ENCODE results near the gene CLASP2.
A peak's percentile ranks its signal among the peaks of the same experiment; 100 is the strongest.
"Not testable (repeated sequence)": the region's sequence is repeated elsewhere in the genome, so short reads cannot be mapped to it uniquely, and the experiment has no call there.

Gene CLASP2

GRCh38 chr3:33682770-33683169 is 35.3 kb downstream of the CLASP2 start:
- DNase-seq = no peak

DNA sequence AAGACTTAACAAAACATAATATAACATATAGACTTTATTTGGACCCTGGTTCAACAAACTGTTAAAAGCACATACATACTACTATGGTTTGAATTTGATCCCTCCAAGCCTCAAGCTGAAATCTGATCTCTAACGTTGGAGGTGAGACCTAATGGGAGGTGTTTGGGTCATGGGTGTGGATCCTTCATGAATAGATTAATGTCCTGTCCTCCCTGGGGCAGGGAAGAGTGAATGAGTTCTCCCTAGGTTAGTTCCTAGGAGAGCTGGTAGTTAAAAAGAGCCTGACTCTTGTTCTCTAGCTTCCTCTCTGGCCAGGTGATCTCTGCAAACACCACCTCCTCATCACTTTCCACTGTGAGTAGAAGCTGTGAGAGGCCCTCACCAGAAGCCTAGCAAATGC is 36.4 kb downstream of the CLASP2 start:
- no peak for DNase-seq

GRCh38 chr3:33678073-33678472 is 40.0 kb downstream of the CLASP2 start:
- no peak for DNase-seq

GRCh38 chr3:33673436-33673835 is 44.6 kb downstream of the CLASP2 start:
- not testable (repeated sequence) for DNase-seq

GRCh38 chr3:33668618-33669017 is 49.4 kb downstream of the CLASP2 start:
- no peak for DNase-seq

- DNase-seq = no peak
These were observed 52.8 kb downstream of the CLASP2 start for GRCh38 chr3:33665294-33665693.

GRCh38 chr3:33664195-33664594 is 53.9 kb downstream of the CLASP2 start:
- no peak for DNase-seq

- DNase-seq = no peak
These were observed 55.0 kb downstream of the CLASP2 start for GRCh38 chr3:33663042-33663441.

- no peak for DNase-seq
These were observed 58.1 kb downstream of the CLASP2 start for GRCh38 chr3:33659856-33660434.

GRCh38 chr3:33658991-33659848 is 58.8 kb downstream of the CLASP2 start:
- DNase-seq = peak; percentile 4

DNA sequence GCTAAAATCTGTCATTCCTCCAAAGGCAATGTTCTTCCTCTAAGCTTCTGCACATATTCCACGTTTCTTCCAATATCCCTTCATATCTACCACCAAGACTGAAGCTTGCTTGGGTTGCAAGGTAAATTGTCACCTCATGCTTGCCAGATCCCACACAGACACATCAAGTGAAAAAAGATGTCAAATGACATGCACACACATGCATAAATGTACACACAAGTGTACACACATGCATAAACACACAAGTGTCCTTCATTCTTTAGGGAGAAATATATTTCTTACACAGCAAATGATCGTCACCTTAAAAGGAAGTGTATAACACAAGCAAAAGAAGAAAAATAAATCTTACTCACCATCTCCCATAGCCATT is 59.4 kb downstream of the CLASP2 start:
- no peak for DNase-seq

- no peak for DNase-seq
These were observed 60.0 kb downstream of the CLASP2 start for GRCh38 chr3:33658039-33658438.

DNA sequence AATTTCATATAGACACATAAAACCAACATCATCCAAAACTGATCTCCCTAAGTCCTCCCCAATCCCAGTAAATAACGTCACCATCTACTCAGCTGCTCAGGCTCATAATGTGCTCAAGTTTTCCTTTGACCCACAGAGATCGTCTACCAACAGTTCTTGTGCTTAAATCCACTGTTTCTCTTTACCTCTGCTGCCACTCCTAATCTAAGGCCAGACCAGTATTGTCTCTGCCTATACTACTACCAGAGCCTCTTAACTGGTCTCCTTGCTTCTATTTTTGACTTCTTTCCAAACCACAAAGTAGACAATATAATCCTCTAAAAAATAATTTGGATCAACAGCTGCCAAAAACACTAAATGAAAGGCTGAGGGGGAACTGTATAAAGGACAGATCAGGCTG is 65.3 kb downstream of the CLASP2 start:
- DNase-seq = no peak

- not testable (repeated sequence) for DNase-seq
These were observed 67.0 kb downstream of the CLASP2 start for GRCh38 chr3:33651101-33651500.

GRCh38 chr3:33650495-33650894 is 67.6 kb downstream of the CLASP2 start:
- DNase-seq = no peak

- no peak for DNase-seq
These were observed 69.3 kb downstream of the CLASP2 start for GRCh38 chr3:33648793-33649192.

DNA sequence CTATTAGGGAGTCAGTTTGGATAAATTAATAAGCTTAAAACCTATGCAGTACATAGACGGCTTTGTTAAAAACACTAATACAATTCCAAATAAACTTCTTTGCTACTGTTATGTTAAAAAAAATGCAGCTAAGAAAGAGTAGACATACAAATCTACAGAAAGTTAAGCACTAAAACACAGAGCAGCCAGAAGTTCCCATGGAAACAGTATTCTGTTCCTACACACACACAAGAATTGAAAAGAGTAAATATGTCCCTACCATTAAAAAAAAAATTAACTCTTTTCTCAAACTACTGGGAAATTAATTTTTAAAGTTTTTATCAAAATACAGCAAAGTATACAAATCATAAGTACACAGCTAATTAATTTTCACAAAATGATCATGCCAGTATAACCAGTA is 71.6 kb downstream of the CLASP2 start:
- DNase-seq = no peak

- DNase-seq = peak; percentile 10
These were observed 72.9 kb downstream of the CLASP2 start for GRCh38 chr3:33645060-33645647.

DNA sequence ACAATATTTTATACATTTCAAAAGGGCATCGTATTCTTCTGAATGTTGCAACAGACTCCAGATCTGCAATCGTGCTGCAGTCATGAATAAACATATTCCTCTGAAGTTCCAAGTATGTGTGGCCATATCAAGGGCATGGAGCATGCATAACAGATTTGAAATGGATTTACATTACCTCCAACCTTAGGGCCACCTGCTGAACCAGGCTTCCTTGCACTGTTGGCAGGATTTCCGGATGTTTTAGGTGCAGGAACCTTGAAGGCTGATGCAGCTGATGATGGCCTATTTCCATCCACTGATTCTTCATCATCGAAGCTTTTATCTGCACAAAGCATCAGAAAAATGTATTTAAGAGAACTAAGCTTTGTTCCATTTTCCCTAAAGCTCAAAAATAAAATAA is 73.5 kb downstream of the CLASP2 start:
- no peak for DNase-seq

DNA sequence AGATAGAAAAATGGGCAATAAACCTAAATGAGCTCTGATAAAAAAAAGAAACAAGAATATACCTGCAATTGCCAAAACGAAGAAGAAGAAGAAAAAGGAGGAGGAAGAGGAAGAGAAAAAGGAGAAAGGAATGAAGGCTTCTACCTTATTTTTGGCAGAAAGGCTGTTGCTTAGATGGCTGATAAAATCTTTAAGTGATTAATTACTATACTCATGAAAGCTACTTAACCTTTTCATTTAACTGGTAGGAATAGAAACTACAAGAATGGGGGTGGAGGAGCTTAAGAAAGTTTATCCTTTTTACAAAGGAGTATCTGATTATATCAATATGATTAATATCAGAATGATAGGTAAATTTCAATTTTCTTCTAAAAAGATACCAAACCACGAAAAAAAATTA is 75.2 kb downstream of the CLASP2 start:
- no peak for DNase-seq

DNA sequence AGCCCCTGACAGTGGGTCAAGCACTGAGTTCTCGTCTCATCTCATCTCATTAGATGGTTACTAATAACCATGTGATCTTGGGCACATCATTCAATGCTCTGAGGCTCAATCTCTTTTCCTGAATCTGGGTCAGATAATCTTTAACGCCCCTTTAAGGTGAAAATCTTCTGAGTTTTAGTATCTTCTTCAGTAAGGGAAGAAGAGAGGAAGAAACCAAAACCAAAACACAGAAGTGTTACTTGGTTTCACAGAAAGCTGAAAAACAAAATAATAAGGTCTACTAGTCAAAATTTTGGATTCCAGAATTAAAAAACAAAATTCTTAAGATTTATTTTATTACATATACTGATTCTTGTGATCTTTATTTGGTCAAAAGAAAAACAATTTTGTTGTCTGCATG is 78.2 kb downstream of the CLASP2 start:
- no peak for DNase-seq

GRCh38 chr3:33637482-33637881 is 80.6 kb downstream of the CLASP2 start:
- DNase-seq = no peak

DNA sequence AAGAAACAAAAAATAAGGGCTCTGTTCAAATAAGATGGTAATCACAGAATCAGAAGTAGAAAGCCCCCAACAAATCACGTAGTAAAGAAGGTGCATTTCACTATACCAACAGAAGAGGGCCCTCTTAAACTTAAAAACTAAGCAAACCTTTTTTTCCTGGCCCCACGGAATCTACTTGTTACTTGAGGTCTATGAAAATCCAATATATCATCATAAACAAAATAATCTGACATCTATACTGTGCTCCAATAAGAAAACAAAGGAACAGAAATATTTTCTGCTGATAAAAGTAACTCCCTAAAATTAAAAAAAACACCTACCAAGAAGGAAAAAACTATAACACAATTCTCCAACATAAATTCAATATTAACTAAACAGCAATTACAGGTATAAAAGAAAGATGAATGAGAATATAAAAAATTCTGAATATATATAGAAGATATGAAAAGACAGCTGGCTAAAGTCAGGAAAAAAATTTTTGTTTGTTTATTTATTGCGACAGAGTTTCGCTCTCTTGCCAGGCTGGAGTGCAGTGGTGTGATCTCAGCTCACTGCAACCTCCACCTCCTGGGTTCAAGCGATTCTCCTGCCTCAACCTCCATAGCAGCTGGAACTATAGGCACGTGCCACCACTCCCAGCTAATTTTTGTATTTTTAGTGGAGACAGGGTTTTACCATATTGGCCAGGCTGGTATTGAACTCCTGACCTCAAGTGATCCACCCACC is 81.8 kb downstream of the CLASP2 start:
- no peak for DNase-seq

GRCh38 chr3:33634262-33634661 is 83.8 kb downstream of the CLASP2 start:
- DNase-seq = no peak

Measured in stimulated activated CD4-positive, alpha-beta T cell treated with anti-CD3 and anti-CD28 coated beads, Interleukin-1b, Interleukin-23, amount 100 ng/mL, for 48 hours (primary cell).